ENCODE measurements around the gene LIN28A.

GRCh38 chr1:26395754-26396153 lies 14.9 kb upstream of the LIN28A start:
- TF ChIP-seq, protein P1, sequence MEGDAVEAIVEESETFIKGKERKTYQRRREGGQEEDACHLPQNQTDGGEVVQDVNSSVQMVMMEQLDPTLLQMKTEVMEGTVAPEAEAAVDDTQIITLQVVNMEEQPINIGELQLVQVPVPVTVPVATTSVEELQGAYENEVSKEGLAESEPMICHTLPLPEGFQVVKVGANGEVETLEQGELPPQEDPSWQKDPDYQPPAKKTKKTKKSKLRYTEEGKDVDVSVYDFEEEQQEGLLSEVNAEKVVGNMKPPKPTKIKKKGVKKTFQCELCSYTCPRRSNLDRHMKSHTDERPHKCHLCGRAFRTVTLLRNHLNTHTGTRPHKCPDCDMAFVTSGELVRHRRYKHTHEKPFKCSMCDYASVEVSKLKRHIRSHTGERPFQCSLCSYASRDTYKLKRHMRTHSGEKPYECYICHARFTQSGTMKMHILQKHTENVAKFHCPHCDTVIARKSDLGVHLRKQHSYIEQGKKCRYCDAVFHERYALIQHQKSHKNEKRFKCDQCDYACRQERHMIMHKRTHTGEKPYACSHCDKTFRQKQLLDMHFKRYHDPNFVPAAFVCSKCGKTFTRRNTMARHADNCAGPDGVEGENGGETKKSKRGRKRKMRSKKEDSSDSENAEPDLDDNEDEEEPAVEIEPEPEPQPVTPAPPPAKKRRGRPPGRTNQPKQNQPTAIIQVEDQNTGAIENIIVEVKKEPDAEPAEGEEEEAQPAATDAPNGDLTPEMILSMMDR (IDR thresholded peaks at IDR 0.05; ENCODE audit: borderline replicate concordance, extremely low read depth, low read length, poor library complexity, severe bottlenecking) = no peak
- no peak for TF ChIP-seq EZH2 (IDR thresholded peaks at IDR 0.05; ENCODE audit: borderline replicate concordance, low read depth, low read length, severe bottlenecking)
